ENCODE data around the gene ADCY9. TPM values are rescaled to one million over a fixed set of nuclear protein-coding genes. Genes with fewer than 3 reads are reported as not detected.
"Not testable (repeated sequence)": the region's sequence is repeated elsewhere in the genome, so short reads cannot be mapped to it uniquely, and the experiment has no call there.

Gene ADCY9
- polyA plus RNA-seq, 6 donors from 2014 or later = 0.08 to 0.91 (median 0.19) TPM

- H3K27me3 Mint-ChIP-seq = peaks cover 0 to 21% (median 14%) of the 10 kb centered on the region in 3 donors
- ATAC-seq (ENCODE audit: low read depth in 2 of 2) (peak; percentile 91 to 92), DNase-seq (peak; percentile 57)
- peaks cover 0 to 3% (median 0%) of the 10 kb centered on the region in 7 donors for H3K9me3 Mint-ChIP-seq
- H3K27ac Mint-ChIP-seq = no peak overlapping the region
- peaks cover 0 to 4% (median 0%) of the 10 kb centered on the region in 3 donors for H3K4me1 Mint-ChIP-seq
- H3K36me3 Mint-ChIP-seq = no peaks in the 10 kb centered on the region
- H3K4me3 Mint-ChIP-seq = peak overlapping the region in 5 of 8 donors; percentile 21 to 66 (median 35)
Observed at GRCh38 chr16:3938843-3939624, 177.2 kb downstream of the ADCY9 start.

DNA sequence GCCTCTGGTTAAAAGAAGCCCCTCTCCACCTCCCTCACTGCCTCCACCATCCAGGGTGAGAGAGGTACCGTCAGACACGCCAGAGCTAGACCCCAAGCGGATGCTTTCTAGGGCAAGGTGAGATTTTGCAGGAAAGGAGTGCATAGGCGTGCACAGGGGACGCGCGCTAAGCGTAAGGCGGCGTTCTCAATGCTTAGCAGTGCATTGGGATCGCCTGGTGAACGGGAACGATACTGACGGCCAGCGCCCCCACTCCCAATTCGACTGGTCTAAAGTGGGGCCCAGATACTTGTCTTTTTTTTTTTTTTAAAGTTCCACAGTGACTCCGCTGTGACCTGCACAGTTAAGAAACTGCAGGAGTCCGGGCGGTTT, 177.8 kb downstream of the ADCY9 start:
- Mint-ChIP-seq H3K27ac (no peak overlapping the region), H3K36me3 (no peaks in the 10 kb centered on the region), H3K4me3 (peak overlapping the region in 6 of 8 donors; percentile 10 to 66 (median 47)), H3K27me3 (peaks cover 0 to 21% (median 14%) of the 10 kb centered on the region in 3 donors), H3K4me1 (peaks cover 0 to 4% (median 0%) of the 10 kb centered on the region in 3 donors), H3K9me3 (peaks cover 0 to 3% (median 0%) of the 10 kb centered on the region in 7 donors)
- DNase-seq (no peak), ATAC-seq (ENCODE audit: low read depth in 2 of 2) (peak; percentile 10 to 20)

- H3K4me3 Mint-ChIP-seq = no peak overlapping the region
- DNase-seq = no peak
- peaks cover 0 to 2% (median 0%) of the 10 kb centered on the region in 7 donors for H3K9me3 Mint-ChIP-seq
- H3K4me1 Mint-ChIP-seq = peaks cover 0 to 4% (median 0%) of the 10 kb centered on the region in 3 donors
- no peaks in the 10 kb centered on the region for H3K36me3 Mint-ChIP-seq
- no peak for ATAC-seq (ENCODE audit: low read depth in 2 of 2)
- H3K27me3 Mint-ChIP-seq = peaks cover 0 to 21% (median 14%) of the 10 kb centered on the region in 3 donors
- H3K27ac Mint-ChIP-seq = no peak overlapping the region
Observed at GRCh38 chr16:3937066-3937875, 179.0 kb downstream of the ADCY9 start.

DNA sequence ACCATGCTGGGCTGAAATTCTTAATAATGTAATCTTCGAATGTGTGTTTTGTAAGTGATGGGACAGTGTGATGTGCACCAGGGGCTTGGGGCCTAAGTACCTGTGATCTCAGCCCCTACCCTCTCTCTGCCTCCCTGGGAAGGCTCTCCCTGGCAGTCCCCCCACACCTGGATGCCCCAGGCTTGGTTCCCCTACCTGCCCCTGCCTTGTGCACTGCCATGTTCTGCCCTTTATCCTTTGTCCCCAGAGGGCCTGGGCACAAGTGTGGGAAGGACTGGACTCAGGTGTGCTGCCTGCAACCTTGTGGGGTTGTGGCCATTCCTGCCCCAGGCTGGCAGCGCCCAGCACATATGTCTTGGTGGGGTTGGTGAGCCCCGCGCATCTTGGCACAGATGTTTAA, 180.3 kb downstream of the ADCY9 start:
- Mint-ChIP-seq H3K4me1 (peaks cover 0 to 4% (median 0%) of the 10 kb centered on the region in 3 donors), H3K36me3 (no peaks in the 10 kb centered on the region), H3K27me3 (peaks cover 0 to 21% (median 14%) of the 10 kb centered on the region in 3 donors), H3K4me3 (peak overlapping the region in 1 of 8 donors; percentile 42), H3K27ac (no peak overlapping the region), H3K9me3 (no peaks in the 10 kb centered on the region)
- DNase-seq (no peak), ATAC-seq (ENCODE audit: low read depth in 2 of 2) (no peak)

DNA sequence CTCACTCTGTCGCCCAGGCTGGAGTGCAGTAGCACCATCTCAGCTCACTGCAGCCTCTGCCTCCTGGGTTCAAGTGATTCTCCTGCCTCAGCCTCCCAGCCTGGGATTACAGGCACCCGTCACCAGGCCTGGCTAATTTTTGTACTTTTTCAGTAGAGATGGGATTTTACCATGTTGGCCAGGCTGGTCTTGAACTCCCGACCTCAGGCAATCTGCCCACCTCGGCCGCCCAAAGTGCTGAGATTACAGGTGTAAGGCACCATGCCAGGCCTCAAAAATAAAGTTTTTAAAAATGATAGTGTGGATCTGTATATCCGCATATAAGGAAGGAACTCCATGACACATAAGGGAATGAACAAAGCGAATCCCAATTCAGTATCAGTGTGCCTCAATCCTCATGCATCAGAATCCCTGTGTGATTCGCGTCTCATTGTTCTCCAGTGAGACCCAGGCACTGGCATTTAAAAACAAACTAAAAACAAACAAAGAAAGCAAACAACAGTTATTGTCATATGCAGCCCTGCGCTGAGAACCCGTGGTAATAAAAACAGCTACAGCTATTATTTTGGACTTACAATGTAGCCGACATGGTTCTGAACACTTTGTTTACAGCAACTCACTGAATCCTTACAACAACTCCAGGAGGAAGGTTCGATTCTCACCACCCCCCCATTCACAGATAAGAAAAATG, 181.6 kb downstream of the ADCY9 start:
- DNase-seq (no peak), ATAC-seq (ENCODE audit: low read depth in 2 of 2) (no peak)
- H3K36me3 Mint-ChIP-seq = no peaks in the 10 kb centered on the region
- no peaks in the 10 kb centered on the region for H3K9me3 Mint-ChIP-seq
- no peak overlapping the region for H3K27ac Mint-ChIP-seq
- no peak overlapping the region for H3K4me3 Mint-ChIP-seq
- H3K4me1 Mint-ChIP-seq = peaks cover 0 to 4% (median 0%) of the 10 kb centered on the region in 3 donors
- H3K27me3 Mint-ChIP-seq = peaks cover 0 to 22% (median 14%) of the 10 kb centered on the region in 3 donors

GRCh38 chr16:3927147-3927546, 189.1 kb downstream of the ADCY9 start:
- not testable (repeated sequence) for H3K4me3 Mint-ChIP-seq; DNase-seq; H3K36me3 Mint-ChIP-seq; H3K27ac Mint-ChIP-seq; ATAC-seq (ENCODE audit: low read depth in 2 of 2); H3K4me1 Mint-ChIP-seq; H3K9me3 Mint-ChIP-seq
- peaks cover 14 to 18% (median 16%) of the 10 kb centered on the region in 3 donors for H3K27me3 Mint-ChIP-seq

GRCh38 chr16:3924763-3925162, 191.5 kb downstream of the ADCY9 start:
- Mint-ChIP-seq H3K27ac (no peak overlapping the region), H3K27me3 (peaks cover 14 to 38% (median 27%) of the 10 kb centered on the region in 3 donors), H3K9me3 (peaks cover 0 to 8% (median 3%) of the 10 kb centered on the region in 7 donors), H3K4me3 (no peak overlapping the region), H3K4me1 (no peaks in the 10 kb centered on the region), H3K36me3 (peaks cover 0 to 10% of the 10 kb centered on the region in 2 donors)
- no peak for DNase-seq
- ATAC-seq (ENCODE audit: low read depth in 2 of 2) = no peak

GRCh38 chr16:3922241-3922640, 194.0 kb downstream of the ADCY9 start:
- ATAC-seq (ENCODE audit: low read depth in 2 of 2) = no peak
- H3K9me3 Mint-ChIP-seq = peaks cover 10 to 25% (median 15%) of the 10 kb centered on the region in 7 donors
- DNase-seq = no peak
- H3K36me3 Mint-ChIP-seq = peaks cover 9 to 22% of the 10 kb centered on the region in 2 donors
- H3K27ac Mint-ChIP-seq = no peak overlapping the region
- H3K4me1 Mint-ChIP-seq = no peaks in the 10 kb centered on the region
- H3K4me3 Mint-ChIP-seq = no peak overlapping the region
- H3K27me3 Mint-ChIP-seq = peaks cover 10 to 37% (median 35%) of the 10 kb centered on the region in 3 donors

- ATAC-seq (ENCODE audit: low read depth in 2 of 2) (no peak), DNase-seq (no peak)
- no peaks in the 10 kb centered on the region for H3K4me1 Mint-ChIP-seq
- peaks cover 9 to 22% of the 10 kb centered on the region in 2 donors for H3K36me3 Mint-ChIP-seq
- H3K27ac Mint-ChIP-seq = no peak overlapping the region
- H3K27me3 Mint-ChIP-seq = peaks cover 4 to 45% (median 41%) of the 10 kb centered on the region in 3 donors
- H3K4me3 Mint-ChIP-seq = no peak overlapping the region
- H3K9me3 Mint-ChIP-seq = peaks cover 10 to 34% (median 15%) of the 10 kb centered on the region in 7 donors
Observed at GRCh38 chr16:3920206-3920605, 196.0 kb downstream of the ADCY9 start.

DNA sequence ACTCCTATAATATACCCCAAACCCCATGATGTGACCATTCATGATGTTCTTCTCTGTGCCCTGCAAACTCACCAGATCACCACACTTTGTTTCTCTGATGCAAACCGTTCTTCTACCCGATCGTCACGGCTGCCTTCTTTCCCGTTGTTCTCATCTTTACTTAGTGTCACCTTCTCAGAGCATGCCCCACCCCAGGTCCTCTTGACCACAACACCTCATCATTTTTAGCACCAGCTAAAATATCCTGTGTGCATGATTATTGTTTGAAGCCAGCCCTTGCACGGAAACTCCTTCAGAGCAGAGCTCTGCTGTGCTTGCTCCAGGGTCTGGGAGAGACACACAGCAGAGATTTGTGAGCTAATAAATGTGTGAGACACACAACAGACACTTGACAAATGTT, 196.8 kb downstream of the ADCY9 start:
- no peak overlapping the region for H3K27ac Mint-ChIP-seq
- H3K4me1 Mint-ChIP-seq = no peaks in the 10 kb centered on the region
- H3K4me3 Mint-ChIP-seq = no peak overlapping the region
- no peak for ATAC-seq (ENCODE audit: low read depth in 2 of 2)
- H3K27me3 Mint-ChIP-seq = peaks cover 8 to 52% (median 48%) of the 10 kb centered on the region in 3 donors
- peaks cover 10 to 34% (median 15%) of the 10 kb centered on the region in 7 donors for H3K9me3 Mint-ChIP-seq
- DNase-seq = no peak
- H3K36me3 Mint-ChIP-seq = peaks cover 9 to 22% of the 10 kb centered on the region in 2 donors

- peaks cover 8 to 32% (median 12%) of the 10 kb centered on the region in 7 donors for H3K9me3 Mint-ChIP-seq
- H3K27me3 Mint-ChIP-seq = peaks cover 3 to 29% (median 26%) of the 10 kb centered on the region in 3 donors
Observed at GRCh38 chr16:3915426-3916260, 200.6 kb downstream of the ADCY9 start.

DNA sequence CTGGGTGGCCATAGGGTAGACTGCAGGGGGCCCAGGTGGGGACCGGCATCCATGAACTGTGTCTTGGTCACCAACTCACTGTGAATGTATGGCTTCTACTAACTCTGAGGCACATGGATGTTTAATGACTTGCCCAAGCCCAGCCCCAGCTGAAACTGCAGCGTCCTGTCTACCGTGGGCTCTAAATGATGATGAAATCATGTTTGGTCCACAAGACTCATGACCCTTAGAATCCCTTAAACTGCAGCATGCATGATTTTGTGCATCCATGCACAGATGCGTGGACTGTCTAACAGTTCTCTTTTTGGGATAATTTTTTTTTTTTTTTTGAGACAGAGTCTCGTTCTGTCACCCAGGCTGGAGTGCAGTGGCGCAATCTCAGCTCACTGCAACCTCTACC, 203.3 kb downstream of the ADCY9 start:
- H3K9me3 Mint-ChIP-seq = peaks cover 0 to 9% (median 2%) of the 10 kb centered on the region in 7 donors
- no peaks in the 10 kb centered on the region for H3K4me1 Mint-ChIP-seq
- peak overlapping the region in 1 of 6 donors; percentile 69 for H3K27ac Mint-ChIP-seq
- peaks cover 3 to 15% (median 12%) of the 10 kb centered on the region in 3 donors for H3K27me3 Mint-ChIP-seq
- ATAC-seq (ENCODE audit: low read depth in 2 of 2) (no peak), DNase-seq (no peak)
- no peaks in the 10 kb centered on the region for H3K36me3 Mint-ChIP-seq
- H3K4me3 Mint-ChIP-seq = no peak overlapping the region

More at GRCh38 chr16:3915426-3916260, 200.6 kb downstream of the ADCY9 start:
- Mint-ChIP-seq H3K36me3 (peaks cover 9 to 17% of the 10 kb centered on the region in 2 donors), H3K4me1 (no peaks in the 10 kb centered on the region), H3K27ac (peak overlapping the region in 2 of 6 donors; percentile 19 to 54), H3K4me3 (no peak overlapping the region)
- no peak for ATAC-seq (ENCODE audit: low read depth in 2 of 2)
- DNase-seq = no peak
